ENCODE results near the gene MPPED2. TPM values are rescaled to one million over a fixed set of nuclear protein-coding genes. Genes with fewer than 3 reads are reported as not detected.
A peak's percentile ranks its signal among the peaks of the same experiment; 100 is the strongest.

Gene MPPED2
- total RNA-seq, 1 experiment from 2014 or later = 2.4 TPM

DNA sequence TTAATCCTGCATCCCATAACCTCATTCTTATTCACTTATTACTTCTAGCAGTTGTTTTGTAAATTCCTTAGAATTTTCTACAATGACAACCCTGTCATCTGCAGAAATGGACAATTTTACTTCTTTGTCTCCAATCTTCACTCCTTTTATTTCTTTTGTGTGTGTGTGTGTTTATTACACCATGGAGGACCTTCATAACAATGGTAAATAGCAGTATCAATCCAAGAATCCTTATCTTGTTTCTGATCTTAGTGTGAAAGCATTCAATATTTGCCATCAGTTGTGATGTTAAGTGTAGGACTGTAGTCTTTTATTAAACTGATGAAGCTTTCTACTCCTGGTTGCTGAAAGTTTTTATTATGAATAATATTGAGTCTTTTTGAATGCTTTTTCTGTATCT, 109.1 kb downstream of the MPPED2 start:
- ChIA-PET POLR2A (no interaction called here), CTCF (no interaction called here)
- Mint-ChIP-seq H3K4me3 (no peak overlapping the region), H3K9me3 (peaks cover 3% of the 10 kb centered on the region; the same call in 1 of the 2 replicates), H3K27ac (no peak overlapping the region), H3K4me1 (peaks cover 48% of the 10 kb centered on the region), H3K36me3 (no peaks in the 10 kb centered on the region), H3K27me3 (ENCODE audit: low read depth) (no peaks in the 10 kb centered on the region)
- TF ChIP-seq, protein P1, sequence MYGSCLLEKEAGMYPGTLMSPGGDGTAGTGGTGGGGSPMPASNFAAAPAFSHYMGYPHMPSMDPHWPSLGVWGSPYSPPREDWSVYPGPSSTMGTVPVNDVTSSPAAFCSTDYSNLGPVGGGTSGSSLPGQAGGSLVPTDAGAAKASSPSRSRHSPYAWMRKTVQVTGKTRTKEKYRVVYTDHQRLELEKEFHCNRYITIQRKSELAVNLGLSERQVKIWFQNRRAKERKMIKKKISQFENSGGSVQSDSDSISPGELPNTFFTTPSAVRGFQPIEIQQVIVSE (CRISPR knock-in tag; IDR thresholded peaks at IDR 0.05; ENCODE audit: borderline replicate concordance) = no peak
- no peak for TF ChIP-seq NR3C1 (CRISPR knock-in tag; conservative IDR thresholded peaks at IDR 0.05; ENCODE audit: low read depth)
- TF ChIP-seq STAT6 (CRISPR knock-in tag; conservative IDR thresholded peaks at IDR 0.05; ENCODE audit: low read depth) = no peak
- TF ChIP-seq NR1H2 (CRISPR knock-in tag; IDR thresholded peaks at IDR 0.05) = no peak
- no peak for TF ChIP-seq JAZF1 (CRISPR knock-in tag; IDR thresholded peaks at IDR 0.05)
- TF ChIP-seq ESRRA (CRISPR knock-in tag; IDR thresholded peaks at IDR 0.05; ENCODE audit: borderline replicate concordance) = no peak
- no peak for TF ChIP-seq NFATC4 (CRISPR knock-in tag; IDR thresholded peaks at IDR 0.05)
- DNase-seq (ENCODE audit: low spot score) = no peak
- ATAC-seq = no peak

DNA sequence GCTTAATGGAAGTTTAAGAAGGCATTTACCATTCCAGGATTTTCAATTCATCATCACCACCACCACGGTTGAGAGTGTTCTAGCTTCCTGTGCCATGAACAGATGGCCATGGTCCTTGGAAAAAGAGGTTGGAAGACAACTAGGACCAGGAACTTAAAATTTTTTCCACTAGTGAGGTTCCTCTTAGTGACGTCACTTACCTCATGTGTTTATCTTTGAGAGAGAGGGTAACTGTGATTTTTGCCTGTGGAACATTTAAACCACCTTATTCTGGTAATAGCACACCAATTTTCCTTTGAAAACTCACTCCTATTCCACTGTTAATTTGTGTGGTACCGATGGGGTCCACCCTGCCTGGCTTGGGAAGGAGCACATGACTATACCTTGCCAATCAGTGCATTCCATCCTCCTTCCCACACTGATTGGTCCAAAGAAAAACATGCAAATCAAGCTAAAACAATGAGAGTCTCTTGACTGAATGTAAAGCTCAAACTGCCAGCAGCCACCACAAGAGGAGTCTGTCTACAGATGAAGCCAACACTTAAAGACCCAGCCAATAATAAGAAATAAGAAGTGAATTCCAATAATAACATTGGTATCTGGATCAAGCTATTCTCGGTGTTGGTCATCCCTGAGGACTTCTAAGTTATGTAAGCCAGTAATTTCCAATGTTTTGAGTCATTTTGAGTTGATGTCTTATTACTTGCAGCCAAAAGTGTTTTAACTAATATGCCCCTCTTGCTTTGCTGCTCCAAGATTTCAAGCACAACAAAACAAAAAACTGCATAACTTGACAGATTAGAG, 111.8 kb downstream of the MPPED2 start:
- Mint-ChIP-seq H3K27me3 (ENCODE audit: low read depth) (no peaks in the 10 kb centered on the region; the same call in 1 of the 2 replicates), H3K9me3 (peaks cover 3% of the 10 kb centered on the region; the same call in 1 of the 2 replicates), H3K4me3 (no peak overlapping the region), H3K27ac (no peak overlapping the region), H3K36me3 (no peaks in the 10 kb centered on the region), H3K4me1 (peaks cover 21% of the 10 kb centered on the region)
- no peak for DNase-seq (ENCODE audit: low spot score)
- CTCF ChIA-PET = no interaction called here
- TF ChIP-seq, protein P2, sequence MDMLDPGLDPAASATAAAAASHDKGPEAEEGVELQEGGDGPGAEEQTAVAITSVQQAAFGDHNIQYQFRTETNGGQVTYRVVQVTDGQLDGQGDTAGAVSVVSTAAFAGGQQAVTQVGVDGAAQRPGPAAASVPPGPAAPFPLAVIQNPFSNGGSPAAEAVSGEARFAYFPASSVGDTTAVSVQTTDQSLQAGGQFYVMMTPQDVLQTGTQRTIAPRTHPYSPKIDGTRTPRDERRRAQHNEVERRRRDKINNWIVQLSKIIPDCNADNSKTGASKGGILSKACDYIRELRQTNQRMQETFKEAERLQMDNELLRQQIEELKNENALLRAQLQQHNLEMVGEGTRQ (CRISPR knock-in tag; IDR thresholded peaks at IDR 0.05) = peak; percentile 47; the same call in 1 of the 2 replicates
- TF ChIP-seq ZSCAN18 (CRISPR knock-in tag; IDR thresholded peaks at IDR 0.05) = no peak
- POLR2A ChIA-PET = no interaction called here
- ATAC-seq = peak; percentile 83

- no peaks in the 10 kb centered on the region; the same call in 1 of the 2 replicates for H3K27me3 Mint-ChIP-seq (ENCODE audit: low read depth)
- POLR2A ChIA-PET = no interaction called here
- H3K4me1 Mint-ChIP-seq = peaks cover 10% of the 10 kb centered on the region
- no peak overlapping the region for H3K27ac Mint-ChIP-seq
- no peaks in the 10 kb centered on the region for H3K36me3 Mint-ChIP-seq
- ATAC-seq = no peak
- H3K4me3 Mint-ChIP-seq = no peak overlapping the region
- CTCF ChIA-PET = no interaction called here
- DNase-seq (ENCODE audit: low spot score) = no peak
- H3K9me3 Mint-ChIP-seq = peaks cover 3% of the 10 kb centered on the region; the same call in 1 of the 2 replicates
- TF ChIP-seq EMX1 (CRISPR knock-in tag; IDR thresholded peaks at IDR 0.05) (no peak), NR3C1 (CRISPR knock-in tag; conservative IDR thresholded peaks at IDR 0.05; ENCODE audit: low read depth) (no peak), FOXP1 (CRISPR knock-in tag; IDR thresholded peaks at IDR 0.05; ENCODE audit: borderline replicate concordance) (no peak), PREB (CRISPR knock-in tag; IDR thresholded peaks at IDR 0.05; ENCODE audit: borderline replicate concordance) (no peak), NR2C2 (CRISPR knock-in tag; IDR thresholded peaks at IDR 0.05) (no peak), ZNF425 (CRISPR knock-in tag; conservative IDR thresholded peaks at IDR 0.05) (no peak), MLX (CRISPR knock-in tag; IDR thresholded peaks at IDR 0.05) (no peak), ZBTB21 (CRISPR knock-in tag; IDR thresholded peaks at IDR 0.05; ENCODE audit: borderline replicate concordance) (no peak)
- TF ChIP-seq, protein P1 (CRISPR knock-in tag; IDR thresholded peaks at IDR 0.05; ENCODE audit: borderline replicate concordance) = no peak
Observed at GRCh38 chr11:30471244-30471643, 114.9 kb downstream of the MPPED2 start.
